GM23338 (cell line): ENCODE results near the gene CDKL4. TPM values are rescaled to one million over a fixed set of nuclear protein-coding genes. Genes with fewer than 3 reads are reported as not detected.

ENCODE experiments used
- ATAC-seq: fragments of 200-7000 bp; cut with Tn5 transposase; 3 replicates; pipeline ENCODE4 v1.9.1; 2020
- DNase-seq: peaks from one replicate; pipeline ENCODE4 v3.0.0-alpha.2; 2015; ENCODE audit warnings: low spot score
- H2AFZ ChIP-seq: fragments of 200-600 bp; sonication (generic); 2 replicates; pipeline ENCODE4 v1.8.0; 2016; ENCODE audit warnings: antibody characterized with exemption, mild to moderate bottlenecking, moderate library complexity
- H3F3A ChIP-seq: fragments of 200-600 bp; sonication (generic); replicated peaks from 2 replicates; pipeline ENCODE4 v1.8.0; 2017; ENCODE audit warnings: antibody characterized with exemption, mixed run types, low read depth
- H3K27ac ChIP-seq: fragments of 200-600 bp; sonication (generic); 2 replicates; pipeline ENCODE4 v1.6.1; 2016; ENCODE audit warnings: low read depth
- H3K27me3 ChIP-seq: fragments of 200-600 bp; sonication (generic); 2 replicates; pipeline ENCODE4 v1.8.0; 2016; ENCODE audit warnings: mild to moderate bottlenecking, mixed run types, moderate library complexity; ENCODE audit not compliant: insufficient read depth
- H3K36me3 ChIP-seq: fragments of 200-600 bp; sonication (generic); 2 replicates; pipeline ENCODE4 v1.8.0; 2016; ENCODE audit warnings: mild to moderate bottlenecking; ENCODE audit not compliant: insufficient read depth
- H3K4me1 ChIP-seq: fragments of 200-600 bp; sonication (generic); 2 replicates; pipeline ENCODE4 v1.8.0; 2016; ENCODE audit warnings: mild to moderate bottlenecking, moderate library complexity; ENCODE audit not compliant: insufficient read depth
- H3K4me2 ChIP-seq: fragments of 200-600 bp; sonication (generic); 2 replicates; pipeline ENCODE4 v1.7.1; 2017; ENCODE audit warnings: mixed run types
- H3K4me3 ChIP-seq: fragments of 200-600 bp; sonication (generic); 2 replicates; pipeline ENCODE4 v1.6.1; 2016; ENCODE audit warnings: mixed run types
- H3K79me2 ChIP-seq: fragments of 200-600 bp; sonication (generic); replicated peaks from 2 replicates; pipeline ENCODE4 v1.8.0; 2017; ENCODE audit warnings: mild to moderate bottlenecking; ENCODE audit not compliant: insufficient read depth
- H3K9me2 ChIP-seq: fragments of 200-600 bp; sonication (generic); 2 replicates; pipeline ENCODE4 v1.8.0; 2017; ENCODE audit not compliant: insufficient read depth
- H4K20me1 ChIP-seq: fragments of 200-600 bp; sonication (generic); replicated peaks from 2 replicates; pipeline ENCODE4 v1.8.0; 2017; ENCODE audit warnings: mild to moderate bottlenecking; ENCODE audit not compliant: insufficient read depth
- H3K27ac Mint-ChIP-seq: 2 replicates; pipeline ENCODE4 v1.8.0; 2020; ENCODE audit warnings: inconsistent platforms, mild to moderate bottlenecking, moderate library complexity, mixed read lengths
- H3K27me3 Mint-ChIP-seq: 3 replicates; pipeline ENCODE4 v1.8.0; 2022; ENCODE audit warnings: low read depth, mild to moderate bottlenecking, moderate library complexity, mixed read lengths, inconsistent platforms; ENCODE audit not compliant: insufficient read depth, poor library complexity
- H3K36me3 Mint-ChIP-seq: 3 replicates; pipeline ENCODE4 v1.8.0; 2021; ENCODE audit warnings: low read depth, mild to moderate bottlenecking, inconsistent platforms, moderate library complexity, mixed read lengths
- H3K4me1 Mint-ChIP-seq: 3 replicates; pipeline ENCODE4 v1.8.0; 2020; ENCODE audit warnings: mild to moderate bottlenecking, inconsistent platforms, mixed read lengths
- H3K4me3 Mint-ChIP-seq: 3 replicates; pipeline ENCODE4 v1.8.0; 2021; ENCODE audit warnings: moderate library complexity, mild to moderate bottlenecking, inconsistent platforms, mixed read lengths
- H3K9me3 Mint-ChIP-seq: 3 replicates; pipeline ENCODE4 v1.8.0; 2020; ENCODE audit warnings: moderate library complexity, mild to moderate bottlenecking, inconsistent platforms, mixed read lengths
- CREB1 ChIP-seq: fragments of 250-450 bp; sonication (Bioruptor Pico); IDR thresholded peaks from 2 replicates; pipeline ENCODE4 v1.5.0; 2020; ENCODE audit warnings: low read depth, mild to moderate bottlenecking, moderate library complexity
- ETS1 ChIP-seq: IDR thresholded peaks from 2 replicates; pipeline ENCODE4 v1.6.1; 2016; ENCODE audit warnings: antibody characterized with exemption
- EZH2 ChIP-seq: fragments of 200-600 bp; sonication (generic); IDR thresholded peaks from one replicate; pipeline ENCODE4 v1.8.0; 2017; ENCODE audit warnings: antibody characterized with exemption, mild to moderate bottlenecking, low read depth; ENCODE audit not compliant: unreplicated experiment
- JUNB ChIP-seq: IDR thresholded peaks from one replicate; pipeline ENCODE4 v1.6.1; 2016; ENCODE audit warnings: antibody characterized with exemption; ENCODE audit not compliant: unreplicated experiment
- NANOG ChIP-seq: IDR thresholded peaks from 2 replicates; pipeline ENCODE4 v1.6.1; 2016; ENCODE audit warnings: antibody characterized with exemption, borderline replicate concordance
- ZNF114 ChIP-seq: fragments of 250-450 bp; sonication (Bioruptor Pico); IDR thresholded peaks from 2 replicates; pipeline ENCODE4 v1.5.0; 2020; ENCODE audit warnings: mild to moderate bottlenecking, moderate library complexity
- ZNF331 ChIP-seq: fragments of 250-450 bp; sonication (Bioruptor Pico); IDR thresholded peaks from 2 replicates; pipeline ENCODE4 v1.5.0; 2020; ENCODE audit warnings: low read depth, mild to moderate bottlenecking, moderate library complexity
- polyA plus RNA-seq: library from polyadenylated mRNA; unstranded; fragments of >200 nt; fragmentation: Nextera tagmentation; extraction: Ambion mirVana; gene quantifications from 2 replicates; pipeline ENCODE4 v1.2.1, GENCODE V29; 2016
- total RNA-seq: library from RNA; depleted of rRNA; stranded (reverse); fragments of >200 nt; shearing (Covaris generic); gene quantifications from 2 replicates; pipeline ENCODE4 v1.2.3, GENCODE V29; 2014
- TF ChIP-seq, protein P1 (sequence below): IDR thresholded peaks from one replicate; pipeline ENCODE4 v1.6.1; 2018; ENCODE audit warnings: antibody characterized with exemption; ENCODE audit not compliant: unreplicated experiment
- TF ChIP-seq, protein P2 (sequence below), 2 experiments: fragments of 200-600 bp in 1 of 2; sonication (generic) in 1 of 2; conservative IDR thresholded peaks; 2 replicates each; pipeline versions ENCODE4 v1.5.1 to v1.6.1; 2016 to 2017; ENCODE audit warnings: antibody characterized with exemption in 2 of 2, low read depth in 2 of 2, mild to moderate bottlenecking in 2 of 2, moderate library complexity in 1 of 2

The CDKL4 gene
- total and polyA plus RNA-seq, 2 experiments from 2014 or later: 0.24 TPM; not detected in 1

DNA sequence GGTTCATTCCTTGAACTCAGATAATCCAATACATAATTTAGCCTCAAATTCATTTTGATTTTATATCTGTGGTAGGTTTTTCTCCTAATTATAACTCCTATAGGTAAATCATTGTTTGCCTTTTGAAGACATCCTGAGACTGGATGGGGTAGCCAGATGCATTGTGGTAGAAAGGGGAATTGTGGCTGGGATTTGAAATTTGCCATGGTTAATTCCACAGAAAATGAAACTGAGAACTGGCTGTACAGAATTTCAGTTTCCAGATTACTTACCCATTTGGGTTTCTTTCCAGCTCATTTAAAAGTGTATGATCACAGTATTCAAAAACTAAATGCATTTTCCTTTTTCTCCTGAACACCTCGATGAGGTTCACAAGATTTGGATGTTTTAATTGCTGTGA lies 18.2 kb downstream of the CDKL4 start:
- H3K4me3 ChIP-seq: no peak overlapping the region
- DNase-seq (no peak), ATAC-seq (no peak)
- H3K9me2 ChIP-seq: no peaks in the 10 kb centered on the region
- no peaks in the 10 kb centered on the region for H3K79me2 ChIP-seq
- no peak for TF ChIP-seq EZH2
- TF ChIP-seq ETS1: no peak
- TF ChIP-seq ZNF331 (CRISPR knock-in tag): no peak
- TF ChIP-seq NANOG: no peak
- TF ChIP-seq, protein P1, sequence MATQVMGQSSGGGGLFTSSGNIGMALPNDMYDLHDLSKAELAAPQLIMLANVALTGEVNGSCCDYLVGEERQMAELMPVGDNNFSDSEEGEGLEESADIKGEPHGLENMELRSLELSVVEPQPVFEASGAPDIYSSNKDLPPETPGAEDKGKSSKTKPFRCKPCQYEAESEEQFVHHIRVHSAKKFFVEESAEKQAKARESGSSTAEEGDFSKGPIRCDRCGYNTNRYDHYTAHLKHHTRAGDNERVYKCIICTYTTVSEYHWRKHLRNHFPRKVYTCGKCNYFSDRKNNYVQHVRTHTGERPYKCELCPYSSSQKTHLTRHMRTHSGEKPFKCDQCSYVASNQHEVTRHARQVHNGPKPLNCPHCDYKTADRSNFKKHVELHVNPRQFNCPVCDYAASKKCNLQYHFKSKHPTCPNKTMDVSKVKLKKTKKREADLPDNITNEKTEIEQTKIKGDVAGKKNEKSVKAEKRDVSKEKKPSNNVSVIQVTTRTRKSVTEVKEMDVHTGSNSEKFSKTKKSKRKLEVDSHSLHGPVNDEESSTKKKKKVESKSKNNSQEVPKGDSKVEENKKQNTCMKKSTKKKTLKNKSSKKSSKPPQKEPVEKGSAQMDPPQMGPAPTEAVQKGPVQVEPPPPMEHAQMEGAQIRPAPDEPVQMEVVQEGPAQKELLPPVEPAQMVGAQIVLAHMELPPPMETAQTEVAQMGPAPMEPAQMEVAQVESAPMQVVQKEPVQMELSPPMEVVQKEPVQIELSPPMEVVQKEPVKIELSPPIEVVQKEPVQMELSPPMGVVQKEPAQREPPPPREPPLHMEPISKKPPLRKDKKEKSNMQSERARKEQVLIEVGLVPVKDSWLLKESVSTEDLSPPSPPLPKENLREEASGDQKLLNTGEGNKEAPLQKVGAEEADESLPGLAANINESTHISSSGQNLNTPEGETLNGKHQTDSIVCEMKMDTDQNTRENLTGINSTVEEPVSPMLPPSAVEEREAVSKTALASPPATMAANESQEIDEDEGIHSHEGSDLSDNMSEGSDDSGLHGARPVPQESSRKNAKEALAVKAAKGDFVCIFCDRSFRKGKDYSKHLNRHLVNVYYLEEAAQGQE: no peak
- TF ChIP-seq CREB1 (CRISPR knock-in tag): no peak
- TF ChIP-seq, protein P2, sequence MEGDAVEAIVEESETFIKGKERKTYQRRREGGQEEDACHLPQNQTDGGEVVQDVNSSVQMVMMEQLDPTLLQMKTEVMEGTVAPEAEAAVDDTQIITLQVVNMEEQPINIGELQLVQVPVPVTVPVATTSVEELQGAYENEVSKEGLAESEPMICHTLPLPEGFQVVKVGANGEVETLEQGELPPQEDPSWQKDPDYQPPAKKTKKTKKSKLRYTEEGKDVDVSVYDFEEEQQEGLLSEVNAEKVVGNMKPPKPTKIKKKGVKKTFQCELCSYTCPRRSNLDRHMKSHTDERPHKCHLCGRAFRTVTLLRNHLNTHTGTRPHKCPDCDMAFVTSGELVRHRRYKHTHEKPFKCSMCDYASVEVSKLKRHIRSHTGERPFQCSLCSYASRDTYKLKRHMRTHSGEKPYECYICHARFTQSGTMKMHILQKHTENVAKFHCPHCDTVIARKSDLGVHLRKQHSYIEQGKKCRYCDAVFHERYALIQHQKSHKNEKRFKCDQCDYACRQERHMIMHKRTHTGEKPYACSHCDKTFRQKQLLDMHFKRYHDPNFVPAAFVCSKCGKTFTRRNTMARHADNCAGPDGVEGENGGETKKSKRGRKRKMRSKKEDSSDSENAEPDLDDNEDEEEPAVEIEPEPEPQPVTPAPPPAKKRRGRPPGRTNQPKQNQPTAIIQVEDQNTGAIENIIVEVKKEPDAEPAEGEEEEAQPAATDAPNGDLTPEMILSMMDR (conservative IDR thresholded peaks at IDR 0.05; ENCODE audit: low read depth in 2 of 2): no peak
- TF ChIP-seq JUNB: no peak
- no peak for TF ChIP-seq ZNF114 (CRISPR knock-in tag)
- H3K27ac ChIP-seq: no peak overlapping the region
- no peaks in the 10 kb centered on the region for H4K20me1 ChIP-seq
- Mint-ChIP-seq H3K27ac (no peak overlapping the region), H3K36me3 (no peaks in the 10 kb centered on the region), H3K4me3 (no peak overlapping the region), H3K9me3 (no peaks in the 10 kb centered on the region), H3K27me3 (peaks cover 4% of the 10 kb centered on the region), H3K4me1 (peaks cover 32% of the 10 kb centered on the region)
- H3K4me2 ChIP-seq: no peak overlapping the region
- H3K4me1 ChIP-seq: peaks cover 25% of the 10 kb centered on the region
- H3F3A ChIP-seq: 0 out of 2 replicates have a peak, but pooled peaks cover 3% of the 10 kb centered on the region
- H3K27me3 ChIP-seq: no peaks in the 10 kb centered on the region
- H3K36me3 ChIP-seq: no peaks in the 10 kb centered on the region
- H2AFZ ChIP-seq: no peak overlapping the region

DNA sequence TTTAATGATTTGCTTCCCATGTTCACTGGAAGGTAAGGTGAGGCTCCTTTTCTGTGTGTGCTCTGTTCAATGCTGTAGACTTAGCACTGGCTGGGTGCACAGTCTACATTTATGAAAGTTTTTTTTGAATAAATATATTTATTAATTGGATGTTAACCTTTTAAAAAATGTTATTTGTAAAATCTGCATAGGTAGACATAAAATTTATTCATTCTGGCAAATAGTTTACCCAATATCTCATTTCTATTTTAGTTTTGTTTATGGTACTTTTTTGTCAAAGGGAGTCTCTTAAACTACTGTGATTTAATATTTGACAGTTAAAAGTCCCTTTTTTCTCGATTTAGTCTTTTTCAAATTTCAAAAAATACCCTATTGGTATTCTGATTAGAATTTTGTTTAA lies 19.9 kb downstream of the CDKL4 start:
- H3K36me3 ChIP-seq: no peaks in the 10 kb centered on the region
- no peak overlapping the region for H3K4me3 ChIP-seq
- H3K79me2 ChIP-seq: no peaks in the 10 kb centered on the region
- Mint-ChIP-seq H3K9me3 (no peaks in the 10 kb centered on the region), H3K27ac (no peak overlapping the region), H3K4me3 (no peak overlapping the region), H3K36me3 (no peaks in the 10 kb centered on the region), H3K4me1 (peaks cover 32% of the 10 kb centered on the region), H3K27me3 (peaks cover 4% of the 10 kb centered on the region)
- H3K4me1 ChIP-seq: peaks cover 25% of the 10 kb centered on the region
- no peak overlapping the region for H3K4me2 ChIP-seq
- H3K9me2 ChIP-seq: no peaks in the 10 kb centered on the region
- peaks cover 8% of the 10 kb centered on the region; the same call in 1 of the 2 replicates for H3F3A ChIP-seq
- H2AFZ ChIP-seq: no peak overlapping the region
- H3K27ac ChIP-seq: no peak overlapping the region
- DNase-seq (no peak), ATAC-seq (no peak)
- no peaks in the 10 kb centered on the region for H3K27me3 ChIP-seq
- no peaks in the 10 kb centered on the region for H4K20me1 ChIP-seq
- TF ChIP-seq, protein P1: no peak
- TF ChIP-seq CREB1 (CRISPR knock-in tag): no peak
